Stimulated activated naive CD8-positive, alpha-beta T cell treated with anti-CD3 and anti-CD28 coated beads, Interleukin-15, amount 100 ng/mL, for 72 hours (primary cell): Measurements from ENCODE around the gene FAR2.
A peak's percentile ranks its signal among the peaks of the same experiment; 100 is the strongest.
"Not testable (repeated sequence)": the region's sequence is repeated elsewhere in the genome, so short reads cannot be mapped to it uniquely, and the experiment has no call there.

Source experiments
- ATAC-seq: fragments of 150-1000 bp; cut with Tn5 transposase; 2 replicates; pipeline ENCODE4 v1.10.0; 2021; ENCODE audit warnings: mild to moderate bottlenecking, moderate library complexity
- DNase-seq, 2 donors: peaks; one replicate each; pipeline ENCODE4 v3.0.0; 2021 to 2022
- H3K27ac Mint-ChIP-seq, 2 donors: one replicate each; pipeline ENCODE4 v1.8.0; 2022; ENCODE audit warnings: mild to moderate bottlenecking in 2 of 2, mixed read lengths in 2 of 2, moderate library complexity in 2 of 2
- H3K27me3 Mint-ChIP-seq: one replicate; pipeline ENCODE4 v1.8.0; 2022; ENCODE audit warnings: mixed read lengths
- H3K4me1 Mint-ChIP-seq: one replicate; pipeline ENCODE4 v1.8.0; 2022; ENCODE audit warnings: mild to moderate bottlenecking, mixed read lengths
- H3K4me3 Mint-ChIP-seq, 2 donors: one replicate each; pipeline ENCODE4 v1.8.0; 2022; ENCODE audit warnings: mild to moderate bottlenecking in 2 of 2, mixed read lengths in 2 of 2, moderate library complexity in 1 of 2
- H3K9me3 Mint-ChIP-seq, 2 donors: one replicate each; pipeline ENCODE4 v1.8.0; 2022; ENCODE audit warnings: mixed read lengths in 2 of 2

FAR2 gene

DNA sequence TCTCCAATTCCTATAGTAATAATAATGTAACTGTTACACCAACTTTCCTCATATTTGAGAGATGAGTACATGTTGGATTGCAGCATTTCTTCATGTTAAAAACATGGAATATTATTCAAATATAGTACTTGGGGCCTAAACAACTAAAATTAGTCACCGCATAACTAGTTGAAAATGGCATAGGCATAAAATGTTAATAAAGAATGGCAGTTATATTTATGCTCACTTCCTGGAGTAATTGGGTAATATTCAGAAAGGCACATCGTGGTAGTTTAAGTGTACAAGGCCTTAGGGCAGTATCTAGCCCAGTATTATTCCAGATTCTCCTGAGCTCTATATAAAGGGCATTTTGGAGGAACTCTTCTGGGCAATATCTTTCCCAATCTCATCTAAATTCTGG lies 185.9 kb downstream of the FAR2 start:
- H3K27me3 Mint-ChIP-seq, result no peaks in the 10 kb centered on the region

DNA sequence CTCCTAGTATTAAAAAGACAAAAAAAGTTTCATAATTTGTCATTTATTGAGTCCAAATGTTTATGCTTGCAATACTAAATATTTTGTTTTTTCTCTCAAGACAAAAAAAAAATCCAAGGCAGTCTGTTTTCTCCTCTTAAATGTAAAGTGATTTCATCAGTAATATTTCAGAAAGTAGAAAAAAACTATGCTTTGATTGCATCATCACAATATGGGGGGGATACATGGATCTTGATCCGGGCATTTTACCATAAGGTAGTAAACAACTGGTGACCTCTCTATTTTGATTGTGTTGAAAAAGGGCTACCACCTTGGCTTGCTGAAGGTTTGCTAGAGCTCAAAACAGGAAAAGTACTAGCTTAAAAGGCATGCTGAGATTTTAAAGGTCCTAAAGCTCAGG lies 188.2 kb downstream of the FAR2 start:
- no peak for DNase-seq
- H3K4me3 Mint-ChIP-seq, result no peak overlapping the region
- no peaks in the 10 kb centered on the region for H3K27me3 Mint-ChIP-seq
- no peaks in the 10 kb centered on the region for H3K4me1 Mint-ChIP-seq
- no peak for ATAC-seq
- H3K27ac Mint-ChIP-seq, result no peak overlapping the region
- H3K9me3 Mint-ChIP-seq, result no peaks in the 10 kb centered on the region

More for the DNA sequence above, 185.9 kb downstream of the FAR2 start:
- ATAC-seq, result no peak
- Mint-ChIP-seq H3K4me1 (no peaks in the 10 kb centered on the region), H3K9me3 (no peaks in the 10 kb centered on the region), H3K4me3 (no peak overlapping the region), H3K27ac (no peak overlapping the region)
- no peak for DNase-seq

DNA sequence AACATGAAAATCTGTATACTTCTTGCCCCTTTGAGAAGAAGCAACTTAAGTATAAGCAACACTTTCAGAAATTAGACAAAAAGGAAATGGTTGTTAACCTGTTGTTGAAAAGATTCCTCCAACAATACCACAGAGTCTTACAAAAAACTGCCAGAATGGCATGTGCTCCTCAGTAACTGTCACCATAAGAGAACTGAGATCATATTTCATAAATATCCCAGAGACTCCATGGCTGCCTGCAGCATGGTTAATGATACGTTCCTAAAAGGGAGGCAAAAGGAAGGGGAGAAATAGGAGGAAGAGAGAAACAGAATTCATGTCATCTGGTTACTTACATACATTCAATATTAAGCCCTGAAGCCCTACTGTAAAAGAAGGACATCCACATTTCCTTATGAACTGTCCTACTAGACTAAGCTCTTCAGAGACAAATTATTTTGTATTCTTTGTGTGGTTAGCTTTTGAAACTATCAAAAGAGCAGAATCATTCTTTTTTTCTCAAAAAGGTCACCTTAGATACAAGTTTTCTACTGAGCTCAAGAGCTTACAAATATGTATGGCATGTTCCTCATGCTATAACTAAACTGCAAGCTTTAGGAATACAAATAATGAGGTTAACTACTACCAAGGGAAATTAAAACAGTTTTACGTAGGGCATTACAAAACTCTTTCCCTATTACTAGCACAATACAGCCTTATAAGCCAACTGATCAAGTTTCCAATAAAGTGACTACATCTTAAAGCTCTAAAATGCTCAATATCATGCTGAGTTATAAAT lies 194.1 kb downstream of the FAR2 start:
- no peaks in the 10 kb centered on the region for H3K27me3 Mint-ChIP-seq
- no peak overlapping the region for H3K27ac Mint-ChIP-seq
- ATAC-seq (no peak), DNase-seq (no peak)
- H3K4me1 Mint-ChIP-seq, result no peaks in the 10 kb centered on the region
- no peak overlapping the region for H3K4me3 Mint-ChIP-seq
- H3K9me3 Mint-ChIP-seq, result no peaks in the 10 kb centered on the region

DNA sequence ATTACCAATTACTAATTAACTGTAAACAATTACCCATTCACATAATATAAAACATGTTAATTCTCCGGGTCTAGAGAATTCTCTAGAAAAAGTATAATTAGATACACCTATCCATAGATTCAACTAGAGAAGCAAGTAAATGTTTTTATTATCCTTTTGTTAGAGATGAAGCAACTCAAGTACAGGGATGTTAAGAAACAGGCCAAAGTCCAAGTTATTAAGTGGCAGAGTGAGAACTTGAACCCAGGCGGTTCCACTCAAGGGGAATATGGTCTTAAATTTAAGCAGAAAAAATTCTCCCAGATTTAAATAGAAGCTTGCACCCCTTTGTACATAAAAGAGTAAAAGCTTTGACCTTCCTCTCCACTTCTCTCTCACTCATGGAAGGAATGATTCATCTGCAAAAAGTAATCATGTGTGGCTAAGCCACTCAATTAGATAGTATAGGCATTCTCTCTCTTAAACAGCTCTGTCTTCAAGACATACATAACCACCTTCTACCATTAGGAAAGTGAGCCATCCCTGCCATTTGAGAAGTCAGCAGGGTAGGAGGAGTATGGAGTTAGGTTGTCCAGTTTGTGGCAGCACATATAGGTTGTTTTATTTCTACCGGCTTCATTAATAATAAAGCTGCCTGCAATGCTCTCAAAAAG lies 197.8 kb downstream of the FAR2 start:
- H3K4me1 Mint-ChIP-seq, result no peaks in the 10 kb centered on the region
- no peak overlapping the region for H3K4me3 Mint-ChIP-seq
- peak; percentile 54 for ATAC-seq
- peak overlapping the region in 1 of 2 donors; percentile 51 for H3K27ac Mint-ChIP-seq
- DNase-seq, result no peak
- no peaks in the 10 kb centered on the region for H3K9me3 Mint-ChIP-seq
- no peaks in the 10 kb centered on the region for H3K27me3 Mint-ChIP-seq

DNA sequence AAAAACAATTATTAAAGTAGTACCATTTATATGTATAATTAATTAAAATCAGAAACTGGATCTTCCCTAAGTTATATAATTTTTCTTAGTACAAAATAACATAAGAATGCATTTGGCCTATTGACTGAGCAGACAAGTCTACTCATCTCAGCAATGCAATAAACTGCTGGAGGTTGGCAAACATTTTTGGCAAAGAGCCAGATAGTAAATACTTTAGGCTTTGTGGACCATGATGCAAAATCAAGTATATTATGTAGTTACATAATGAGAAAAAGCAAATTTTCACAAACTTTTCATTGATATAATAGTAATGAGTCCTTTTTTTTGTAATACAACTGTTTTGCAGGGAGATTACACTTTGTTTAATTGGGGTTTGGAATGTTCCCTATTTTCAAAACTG lies 201.0 kb downstream of the FAR2 start:
- Mint-ChIP-seq H3K27me3 (no peaks in the 10 kb centered on the region), H3K27ac (no peak overlapping the region), H3K9me3 (no peaks in the 10 kb centered on the region), H3K4me1 (no peaks in the 10 kb centered on the region), H3K4me3 (no peak overlapping the region)
- DNase-seq (no peak), ATAC-seq (no peak)

DNA sequence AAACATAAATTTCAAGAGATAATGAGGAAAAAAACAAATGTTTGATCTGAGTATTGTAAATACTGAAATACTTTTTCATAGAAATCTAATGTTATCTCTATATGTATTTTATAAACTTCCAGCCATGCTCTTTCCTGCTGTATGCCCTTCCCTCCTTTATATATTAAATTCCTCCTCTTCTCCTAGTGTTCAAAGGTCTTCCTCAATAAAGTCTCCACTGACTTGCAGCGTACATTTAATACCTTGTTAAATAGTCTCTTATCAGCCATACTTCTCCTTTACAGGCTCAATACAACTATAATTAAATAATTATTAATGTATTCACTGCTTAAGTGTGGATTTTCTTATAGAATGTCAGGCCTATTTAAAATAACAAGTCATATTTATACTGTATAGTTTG lies 205.9 kb downstream of the FAR2 start:
- Mint-ChIP-seq H3K27me3 (no peaks in the 10 kb centered on the region), H3K27ac (no peak overlapping the region), H3K4me1 (no peaks in the 10 kb centered on the region), H3K9me3 (no peaks in the 10 kb centered on the region), H3K4me3 (no peak overlapping the region)
- no peak for DNase-seq
- ATAC-seq, result no peak

DNA sequence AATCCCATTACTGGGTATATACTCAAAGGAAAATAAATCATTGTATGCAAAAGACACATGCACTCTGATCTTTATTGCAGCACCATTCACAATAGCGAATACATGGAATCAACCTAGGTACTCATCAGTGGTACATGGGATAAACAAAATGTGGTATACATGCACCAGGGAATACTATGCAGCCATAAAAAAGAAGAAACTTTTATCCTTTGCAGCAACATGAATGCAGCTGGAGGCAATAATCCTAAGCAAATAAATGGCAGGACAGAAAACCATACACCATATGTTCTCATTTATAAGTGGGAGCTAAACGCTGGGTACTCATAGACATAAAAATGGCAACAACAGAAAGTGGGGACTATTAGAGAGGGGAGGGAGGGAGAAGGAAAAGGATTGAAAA lies 216.0 kb downstream of the FAR2 start:
- ATAC-seq, result no peak

DNA sequence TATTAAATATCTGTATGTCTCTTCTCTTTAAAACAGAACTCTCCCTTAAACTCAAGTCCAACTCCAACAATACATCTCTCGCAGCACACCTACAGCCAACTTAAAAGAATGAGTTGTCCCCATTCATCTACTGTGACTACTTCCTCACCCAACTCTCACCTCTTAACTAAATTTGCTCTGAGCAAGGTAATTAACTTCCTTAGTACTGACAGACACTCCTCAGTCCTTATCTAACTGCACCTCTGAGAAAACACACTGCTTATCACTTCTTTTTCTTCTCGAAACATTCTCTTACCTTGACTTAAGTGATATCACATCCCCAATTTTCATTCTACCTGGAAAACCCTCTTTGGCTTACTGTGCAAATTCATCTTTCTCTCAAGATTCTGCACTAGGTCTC lies 224.9 kb downstream of the FAR2 start:
- DNase-seq (no peak), ATAC-seq (no peak)
- Mint-ChIP-seq H3K27ac (no peak overlapping the region), H3K27me3 (no peaks in the 10 kb centered on the region), H3K4me3 (no peak overlapping the region), H3K9me3 (no peaks in the 10 kb centered on the region), H3K4me1 (peaks cover 6% of the 10 kb centered on the region)

More for the DNA sequence above, 216.0 kb downstream of the FAR2 start:
- no peak for DNase-seq
- Mint-ChIP-seq H3K4me1 (peaks cover 12% of the 10 kb centered on the region), H3K27ac (no peak overlapping the region), H3K9me3 (no peaks in the 10 kb centered on the region), H3K4me3 (no peak overlapping the region), H3K27me3 (no peaks in the 10 kb centered on the region)

DNA sequence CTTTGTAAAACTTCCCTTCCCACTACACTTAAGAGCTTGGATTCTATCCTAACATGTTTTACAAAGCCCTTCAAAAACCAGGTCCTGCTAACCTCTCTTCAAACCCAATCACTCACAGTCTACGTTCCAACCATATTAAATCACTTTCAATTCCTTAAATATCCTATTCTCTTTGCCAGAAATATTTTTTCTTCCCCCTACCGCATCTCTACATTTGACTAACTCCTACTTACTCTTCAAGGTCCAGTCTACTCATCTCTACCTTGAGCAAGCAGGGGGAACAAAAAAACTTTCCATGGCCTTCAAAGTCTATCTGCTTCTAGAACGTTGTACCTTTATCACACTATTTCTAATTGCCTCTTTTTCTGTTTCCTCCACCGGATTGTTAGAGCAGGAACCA lies 225.8 kb downstream of the FAR2 start:
- Mint-ChIP-seq H3K27ac (no peak overlapping the region), H3K4me1 (peaks cover 15% of the 10 kb centered on the region), H3K9me3 (no peaks in the 10 kb centered on the region), H3K4me3 (no peak overlapping the region), H3K27me3 (no peaks in the 10 kb centered on the region)
- ATAC-seq, result no peak
- no peak for DNase-seq

DNA sequence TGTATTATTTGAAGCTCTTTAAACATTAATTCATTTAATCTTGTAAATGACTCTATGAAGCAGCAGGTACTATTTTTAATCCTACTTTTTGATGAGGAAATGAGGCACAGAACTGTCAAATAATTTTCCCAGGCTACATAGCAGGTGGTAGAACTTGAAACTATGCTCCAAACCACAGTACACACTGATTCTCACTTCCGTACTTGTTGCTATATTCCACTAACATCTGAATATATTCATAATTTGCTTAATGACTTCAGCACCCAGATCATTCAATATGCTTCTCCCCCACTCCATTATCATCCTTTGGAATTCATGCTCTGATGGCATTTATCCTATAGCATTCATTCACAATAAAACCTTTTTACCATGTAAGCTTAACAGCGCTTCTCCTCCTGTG lies 227.0 kb downstream of the FAR2 start:
- ATAC-seq (no peak), DNase-seq (no peak)
- Mint-ChIP-seq H3K27me3 (no peaks in the 10 kb centered on the region), H3K27ac (peak overlapping the region in 1 of 2 donors; percentile 65), H3K9me3 (no peaks in the 10 kb centered on the region), H3K4me3 (no peak overlapping the region), H3K4me1 (peaks cover 20% of the 10 kb centered on the region)

DNA sequence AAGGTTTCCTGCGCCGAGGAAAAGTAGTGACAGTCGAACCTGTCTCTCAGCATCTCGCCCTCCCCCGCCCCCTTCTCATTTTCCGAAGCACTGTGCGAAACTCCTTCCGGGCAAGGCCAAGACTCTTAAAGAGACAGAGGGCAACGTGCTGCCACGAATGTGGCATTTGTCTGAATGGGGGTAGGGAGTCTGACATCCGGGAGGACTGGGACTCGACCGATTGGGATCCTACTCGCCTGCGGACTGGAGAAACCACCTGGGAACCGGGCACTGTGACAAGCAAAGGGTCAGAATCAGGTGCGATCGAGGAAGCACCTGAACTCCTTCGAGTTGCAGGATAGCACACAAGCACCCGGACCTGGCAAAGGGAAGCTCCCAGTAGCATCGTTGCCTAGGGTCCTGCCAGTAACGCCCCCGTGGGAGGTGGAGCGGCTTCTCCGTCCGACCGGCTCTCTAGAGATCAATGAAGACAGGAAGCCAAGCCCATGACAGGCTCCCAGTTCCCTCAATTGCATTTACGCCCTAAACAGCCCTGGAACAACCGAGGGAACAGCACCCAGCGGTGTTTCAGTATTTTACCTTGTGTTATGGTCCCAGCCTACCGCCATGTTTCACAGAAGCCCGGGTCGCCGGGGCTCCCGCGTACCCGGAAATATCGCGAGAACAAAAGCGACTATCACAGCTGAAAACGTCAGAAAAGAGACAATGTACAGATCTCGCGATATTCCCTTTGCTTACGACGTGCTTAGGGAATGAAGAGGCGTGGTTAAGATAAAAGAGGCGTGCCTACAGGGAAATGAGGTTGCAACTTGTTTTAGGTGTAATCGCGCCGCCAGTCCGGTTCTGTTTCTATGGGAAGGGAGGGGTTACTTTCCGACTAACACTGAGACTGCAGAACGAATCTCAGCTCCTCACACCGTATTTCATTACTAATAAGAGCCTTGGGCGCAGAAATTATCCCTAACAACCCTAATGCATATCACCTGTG lies 231.8 kb downstream of the FAR2 start, which contains the start of gene ERGIC2:
TSS of gene ERGIC2 (minus strand) at position 637 of the 988 bp plus-strand sequence. CDS start 9,539 bp downstream, outside the sequence.
- ATAC-seq (peak; percentile 95), DNase-seq (peak; percentile 86 to 92)
- Mint-ChIP-seq H3K27ac (peak within 1 kb of the TSS; percentile 98 to 99), H3K27me3 (no peaks in the 10 kb centered on the region), H3K9me3 (no peaks in the 10 kb centered on the region), H3K4me1 (peaks cover 30% of the 10 kb centered on the region), H3K4me3 (peak within 1 kb of the TSS; percentile 86 to 98)

DNA sequence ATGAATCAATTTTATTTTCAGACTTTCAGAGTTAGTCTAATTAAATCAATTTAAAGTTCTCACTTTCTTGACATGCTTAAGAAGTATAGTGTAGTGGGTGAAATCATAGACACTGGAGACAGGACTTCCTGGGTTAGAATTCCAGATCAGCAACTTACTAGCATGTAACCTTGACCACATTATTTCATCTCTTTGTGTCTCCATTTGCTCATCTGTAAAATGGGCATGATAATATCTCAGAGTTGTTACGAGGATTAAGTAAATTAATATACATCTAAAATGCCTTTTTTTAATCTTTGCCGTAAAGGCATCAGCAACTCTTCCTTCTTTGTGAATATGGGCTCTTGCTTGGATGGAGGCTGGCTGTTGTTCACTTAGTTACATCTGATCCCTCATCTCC lies 233.2 kb downstream of the FAR2 start:
- no peaks in the 10 kb centered on the region for H3K9me3 Mint-ChIP-seq
- H3K4me1 Mint-ChIP-seq, result peaks cover 30% of the 10 kb centered on the region

DNA sequence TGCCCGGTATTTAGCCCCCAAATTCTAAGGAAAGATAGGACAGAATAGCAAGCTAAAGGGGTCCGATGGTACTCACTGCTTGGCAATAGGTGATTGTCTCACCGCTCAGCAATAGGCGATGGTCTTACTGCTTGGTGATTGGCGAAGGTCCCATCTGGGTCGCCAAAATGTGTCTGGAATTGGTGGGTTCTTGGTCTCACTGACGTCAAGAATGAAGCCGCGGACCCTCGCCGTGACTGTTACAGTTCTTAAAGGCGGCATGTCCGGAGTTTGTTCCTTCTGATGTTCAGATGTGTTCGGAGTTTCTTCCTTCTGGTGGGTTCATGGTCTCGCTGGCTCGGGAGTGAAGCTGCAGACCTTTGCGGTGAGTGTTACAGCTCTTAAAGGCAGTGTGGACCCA lies 236.1 kb downstream of the FAR2 start:
- peak overlapping the region in 1 of 2 donors; percentile 40 for H3K27ac Mint-ChIP-seq
- ATAC-seq, H3K9me3 Mint-ChIP-seq, H3K27me3 Mint-ChIP-seq, H3K4me3 Mint-ChIP-seq, DNase-seq: not testable (repeated sequence)
- peaks cover 17% of the 10 kb centered on the region for H3K4me1 Mint-ChIP-seq

More for the DNA sequence above, 233.2 kb downstream of the FAR2 start:
- H3K4me3 Mint-ChIP-seq, result peak overlapping the region in 1 of 2 donors; percentile 98
- ATAC-seq (no peak), DNase-seq (no peak)
- no peaks in the 10 kb centered on the region for H3K27me3 Mint-ChIP-seq
- no peak overlapping the region for H3K27ac Mint-ChIP-seq
